Brain microvascular endothelial cell (primary cell): ENCODE data around the gene FAHD1.
"Not testable (repeated sequence)": the region's sequence is repeated elsewhere in the genome, so short reads cannot be mapped to it uniquely, and the experiment has no call there.

Experiments
- DNase-seq: peaks from one replicate; pipeline ENCODE4 v3.0.0-alpha.2; 2020
- H3K27ac ChIP-seq: fragments of 250-450 bp; sonication (Bioruptor Pico); 2 replicates; pipeline ENCODE4 v1.5.1; 2020; ENCODE audit warnings: mild to moderate bottlenecking, moderate library complexity
- H3K27me3 ChIP-seq: fragments of 250-450 bp; sonication (Bioruptor Pico); replicated peaks from 2 replicates; pipeline ENCODE4 v1.5.1; 2020; ENCODE audit warnings: mild to moderate bottlenecking
- H3K36me3 ChIP-seq: fragments of 250-450 bp; sonication (Bioruptor Pico); replicated peaks from 2 replicates; pipeline ENCODE4 v1.5.1; 2020; ENCODE audit warnings: mild to moderate bottlenecking
- H3K4me3 ChIP-seq: 2 replicates; pipeline ENCODE4 v1.5.1; 2011; ENCODE audit warnings: low read depth, mild to moderate bottlenecking, control low read depth, low read length, moderate library complexity
- CTCF ChIP-seq: IDR thresholded peaks from 2 replicates; pipeline ENCODE4 v1.5.1; 2011; ENCODE audit warnings: low read depth, mild to moderate bottlenecking, moderate library complexity, low read length, control low read depth, inconsistent platforms; ENCODE audit errors: missing control alignments
- in situ Hi-C: cut with HindIII; loops from 2 replicates; pipeline ENCODE4 v1.10.0; 2017; ENCODE audit warnings: low sequenced_read_pairs, low pct_ligation_motif_present

The FAHD1 gene

GRCh38 chr16:1865902-1866690, 39.1 kb downstream of the FAHD1 start:
- TF ChIP-seq CTCF = no peak
- in situ Hi-C loops = no loop called here
- Histone ChIP-seq H3K36me3 (no peaks in the 10 kb centered on the region), H3K27me3 (no peaks in the 10 kb centered on the region), H3K27ac (no peak overlapping the region), H3K4me3 (no peak overlapping the region)
- DNase-seq = no peak

GRCh38 chr16:1870365-1871082, 43.5 kb downstream of the FAHD1 start:
- Histone ChIP-seq H3K4me3 (no peak overlapping the region), H3K27me3 (no peaks in the 10 kb centered on the region), H3K27ac (peak overlapping the region; percentile 69), H3K36me3 (no peaks in the 10 kb centered on the region)
- TF ChIP-seq CTCF = no peak
- DNase-seq = peak; percentile 80
- in situ Hi-C loops = no loop called here

- Histone ChIP-seq H3K27me3 (peaks cover 1% of the 10 kb centered on the region), H3K27ac (peak within 1 kb of the TSS; percentile 69), H3K4me3 (peak within 1 kb of the TSS; percentile 30), H3K36me3 (no peaks in the 10 kb centered on the region)
- in situ Hi-C loops = no loop called here
- DNase-seq = peak; percentile 2
- TF ChIP-seq CTCF = no peak
Measured at GRCh38 chr16:1871974-1872635, 45.1 kb downstream of the FAHD1 start, which contains the start of gene MEIOB. Gene MEIOB (minus strand): TSS chr16:1872164. CDS start chr16:1868175, 3,989 bp downstream.

GRCh38 chr16:1874854-1875253, 47.8 kb downstream of the FAHD1 start:
- in situ Hi-C loops = no loop called here
- Histone ChIP-seq H3K27ac (no peak overlapping the region), H3K27me3 (peaks cover 10% of the 10 kb centered on the region), H3K4me3 (no peak overlapping the region), H3K36me3 (no peaks in the 10 kb centered on the region)
- no peak for TF ChIP-seq CTCF
- no peak for DNase-seq

- H3K27me3 ChIP-seq = peaks cover 10% of the 10 kb centered on the region
- H3K4me3 ChIP-seq, H3K27ac ChIP-seq, in situ Hi-C loops, DNase-seq, H3K36me3 ChIP-seq: not testable (repeated sequence)
Measured at GRCh38 chr16:1876066-1876465, 49.1 kb downstream of the FAHD1 start.

GRCh38 chr16:1876468-1876867, 49.5 kb downstream of the FAHD1 start:
- Histone ChIP-seq H3K27me3 (peaks cover 10% of the 10 kb centered on the region), H3K36me3 (no peaks in the 10 kb centered on the region), H3K4me3 (no peak overlapping the region), H3K27ac (no peak overlapping the region)
- no peak for TF ChIP-seq CTCF
- DNase-seq = no peak
- in situ Hi-C loops = no loop called here
